HEK293 (cell line): ENCODE data around the gene EPM2AIP1.

ENCODE experiments used
- CTCF ChIA-PET: fragments of 350-600 bp; formaldehyde crosslinking; extraction: SDS; loops from one replicate; lab custom pipeline; 2021; ENCODE audit warnings: antibody characterized with exemption; lab: Yijun Ruan, JAX
- POLR2A ChIA-PET: fragments of 300-600 bp; formaldehyde crosslinking; extraction: SDS; loops from one replicate; lab custom pipeline; 2020; ENCODE audit warnings: antibody characterized with exemption, inconsistent platforms; lab: Yijun Ruan, JAX
- H3K27ac ChIP-seq: fragments of 200-500 bp; sonication (Bioruptor generic); 2 replicates; pipeline ENCODE4 v1.5.1; 2014; ENCODE audit warnings: low read depth, low read length, control low read depth, inconsistent platforms; ENCODE audit errors: extremely low read depth
- H3K36me3 ChIP-seq, 2 experiments: fragments of 200-500 bp in 1 of 2; sonication (Bioruptor generic) in 1 of 2; 1 replicate in 1 of 2; 2 replicates in 1 of 2; pipeline ENCODE4 v1.5.1; 2014 to 2017; ENCODE audit warnings: inconsistent platforms in 2 of 2, low read length in 2 of 2; ENCODE audit not compliant: control insufficient read depth in 2 of 2, insufficient read depth in 1 of 2
- H3K4me1 ChIP-seq: fragments of 200-500 bp; sonication (Bioruptor generic); 2 replicates; pipeline ENCODE4 v1.5.1; 2014; ENCODE audit warnings: mild to moderate bottlenecking, low read length, inconsistent platforms; ENCODE audit not compliant: control insufficient read depth, insufficient read depth
- H3K4me3 ChIP-seq: 2 replicates; pipeline ENCODE4 v1.5.1; 2011; ENCODE audit warnings: low read depth, mild to moderate bottlenecking, control low read depth, low read length, moderate library complexity
- H3K9me3 ChIP-seq: fragments of 200-500 bp; sonication (Bioruptor generic); 2 replicates; pipeline ENCODE4 v1.5.1; 2014; ENCODE audit warnings: low read depth, low read length, inconsistent platforms; ENCODE audit not compliant: control insufficient read depth, insufficient read depth
- KLF1 ChIP-seq: fragments of 450-650 bp; formaldehyde crosslinking; IDR thresholded peaks from 2 replicates; pipeline ENCODE4 v1.5.1; 2016; ENCODE audit warnings: missing biosample characterization, missing genetic modification characterization
- KLF16 ChIP-seq: fragments of 450-650 bp; formaldehyde crosslinking; IDR thresholded peaks from 2 replicates; pipeline ENCODE4 v1.5.1; 2017; ENCODE audit warnings: missing biosample characterization, missing genetic modification characterization
- OSR2 ChIP-seq: fragments of 450-650 bp; formaldehyde crosslinking; IDR thresholded peaks from 2 replicates; pipeline ENCODE4 v1.5.1; 2016; ENCODE audit warnings: missing biosample characterization, missing genetic modification characterization
- SCRT2 ChIP-seq: fragments of 450-650 bp; formaldehyde crosslinking; IDR thresholded peaks from 2 replicates; pipeline ENCODE4 v1.5.1; 2016; ENCODE audit warnings: missing biosample characterization, missing genetic modification characterization
- SETDB1 ChIP-seq: IDR thresholded peaks from one replicate; pipeline ENCODE4 v1.6.1; 2017; ENCODE audit warnings: mild to moderate bottlenecking, low read length, moderate library complexity, mixed read lengths; ENCODE audit not compliant: insufficient read length
- ZNF132 ChIP-seq: fragments of 450-650 bp; formaldehyde crosslinking; IDR thresholded peaks from 2 replicates; pipeline ENCODE4 v1.5.1; 2017; ENCODE audit warnings: missing biosample characterization, missing genetic modification characterization, borderline replicate concordance
- ZNF146 ChIP-seq: fragments of 450-650 bp; formaldehyde crosslinking; IDR thresholded peaks from 2 replicates; pipeline ENCODE4 v1.5.1; 2016; ENCODE audit warnings: missing biosample characterization, missing genetic modification characterization
- ZNF16 ChIP-seq: fragments of 450-650 bp; formaldehyde crosslinking; IDR thresholded peaks from 2 replicates; pipeline ENCODE4 v1.5.1; 2016; ENCODE audit warnings: low read depth, missing biosample characterization, missing genetic modification characterization
- ZNF23 ChIP-seq: fragments of 450-650 bp; formaldehyde crosslinking; IDR thresholded peaks from 2 replicates; pipeline ENCODE4 v1.5.1; 2016; ENCODE audit warnings: missing biosample characterization, missing genetic modification characterization, borderline replicate concordance
- ZNF239 ChIP-seq: fragments of 450-650 bp; formaldehyde crosslinking; IDR thresholded peaks from 2 replicates; pipeline ENCODE4 v1.5.1; 2016; ENCODE audit warnings: missing biosample characterization, missing genetic modification characterization
- ZNF335 ChIP-seq: fragments of 450-650 bp; formaldehyde crosslinking; conservative IDR thresholded peaks from 2 replicates; pipeline ENCODE4 v1.5.1; 2016; ENCODE audit warnings: missing biosample characterization, missing genetic modification characterization
- ZNF416 ChIP-seq: fragments of 450-650 bp; formaldehyde crosslinking; IDR thresholded peaks from 2 replicates; pipeline ENCODE4 v1.5.1; 2016; ENCODE audit warnings: missing biosample characterization, missing genetic modification characterization
- ZNF473 ChIP-seq: fragments of 450-650 bp; formaldehyde crosslinking; IDR thresholded peaks from 2 replicates; pipeline ENCODE4 v1.5.1; 2017; ENCODE audit warnings: missing biosample characterization, missing genetic modification characterization
- ZNF701 ChIP-seq: fragments of 450-650 bp; formaldehyde crosslinking; IDR thresholded peaks from 2 replicates; pipeline ENCODE4 v1.5.1; 2016; ENCODE audit warnings: missing biosample characterization, missing genetic modification characterization
- ZNF776 ChIP-seq: fragments of 450-650 bp; formaldehyde crosslinking; IDR thresholded peaks from 2 replicates; pipeline ENCODE4 v1.5.0; 2017; ENCODE audit warnings: missing biosample characterization, missing genetic modification characterization, borderline replicate concordance
- ZNF791 ChIP-seq: fragments of 450-650 bp; formaldehyde crosslinking; IDR thresholded peaks from 2 replicates; pipeline ENCODE4 v1.5.1; 2016; ENCODE audit warnings: missing biosample characterization, missing genetic modification characterization
- TF ChIP-seq, protein P1 (sequence below): fragments of 450-650 bp; formaldehyde crosslinking; IDR thresholded peaks from 2 replicates; pipeline ENCODE4 v1.5.0; 2017; ENCODE audit warnings: missing biosample characterization, missing genetic modification characterization, borderline replicate concordance
- TF ChIP-seq, protein P2 (sequence below): fragments of 450-650 bp; formaldehyde crosslinking; IDR thresholded peaks from 2 replicates; pipeline ENCODE4 v1.5.1; 2016; ENCODE audit warnings: missing biosample characterization, missing genetic modification characterization
- TF ChIP-seq, protein P3 (sequence below): fragments of 450-650 bp; formaldehyde crosslinking; optimal IDR thresholded peaks from 2 replicates; pipeline ENCODE3; 2016; ENCODE audit warnings: missing biosample characterization, mild to moderate bottlenecking, missing genetic modification characterization

EPM2AIP1 gene

DNA sequence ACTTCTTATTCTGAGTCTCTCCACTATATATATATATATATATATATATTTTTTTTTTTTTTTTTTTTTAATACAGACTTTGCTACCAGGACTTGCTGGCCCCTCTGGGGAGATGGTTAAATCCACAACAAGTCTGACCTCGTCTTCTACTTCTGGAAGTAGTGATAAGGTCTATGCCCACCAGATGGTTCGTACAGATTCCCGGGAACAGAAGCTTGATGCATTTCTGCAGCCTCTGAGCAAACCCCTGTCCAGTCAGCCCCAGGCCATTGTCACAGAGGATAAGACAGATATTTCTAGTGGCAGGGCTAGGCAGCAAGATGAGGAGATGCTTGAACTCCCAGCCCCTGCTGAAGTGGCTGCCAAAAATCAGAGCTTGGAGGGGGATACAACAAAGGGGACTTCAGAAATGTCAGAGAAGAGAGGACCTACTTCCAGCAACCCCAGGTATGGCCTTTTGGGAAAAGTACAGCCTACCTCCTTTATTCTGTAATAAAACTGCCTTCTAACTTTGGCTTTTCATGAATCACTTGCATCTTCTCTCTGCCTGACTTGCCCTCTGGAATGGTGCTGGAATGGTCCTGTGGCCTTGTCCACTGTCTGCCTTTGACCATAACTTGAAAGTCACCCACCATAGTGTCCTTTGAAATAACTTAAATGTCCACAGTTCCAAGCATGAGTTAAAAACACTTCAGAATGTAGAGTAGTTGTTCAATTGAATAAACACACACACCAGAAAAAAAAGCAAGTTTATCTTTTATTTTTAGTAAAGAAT, 32.8 kb upstream of the EPM2AIP1 start:
- Histone ChIP-seq H3K36me3 (peaks cover 4 to 94% of the 10 kb centered on the region in 2 experiments; a peak in 2 of 3 replicates), H3K27ac (no peak overlapping the region), H3K4me3 (no peak overlapping the region), H3K9me3 (no peaks in the 10 kb centered on the region), H3K4me1 (no peaks in the 10 kb centered on the region)
- TF ChIP-seq ZNF16 (tag by site-specific recombination) (no peak), OSR2 (tag by site-specific recombination) (no peak), ZNF132 (no peak), ZNF146 (no peak), KLF16 (no peak), SETDB1 (no peak), ZNF701 (tag by site-specific recombination) (no peak), ZNF791 (tag by site-specific recombination) (no peak), KLF1 (tag by site-specific recombination) (no peak), ZNF335 (no peak), SCRT2 (no peak), ZNF239 (tag by site-specific recombination) (no peak), ZNF23 (tag by site-specific recombination) (no peak), ZNF416 (tag by site-specific recombination) (no peak), ZNF473 (tag by site-specific recombination) (no peak)
- TF ChIP-seq, protein P1, sequence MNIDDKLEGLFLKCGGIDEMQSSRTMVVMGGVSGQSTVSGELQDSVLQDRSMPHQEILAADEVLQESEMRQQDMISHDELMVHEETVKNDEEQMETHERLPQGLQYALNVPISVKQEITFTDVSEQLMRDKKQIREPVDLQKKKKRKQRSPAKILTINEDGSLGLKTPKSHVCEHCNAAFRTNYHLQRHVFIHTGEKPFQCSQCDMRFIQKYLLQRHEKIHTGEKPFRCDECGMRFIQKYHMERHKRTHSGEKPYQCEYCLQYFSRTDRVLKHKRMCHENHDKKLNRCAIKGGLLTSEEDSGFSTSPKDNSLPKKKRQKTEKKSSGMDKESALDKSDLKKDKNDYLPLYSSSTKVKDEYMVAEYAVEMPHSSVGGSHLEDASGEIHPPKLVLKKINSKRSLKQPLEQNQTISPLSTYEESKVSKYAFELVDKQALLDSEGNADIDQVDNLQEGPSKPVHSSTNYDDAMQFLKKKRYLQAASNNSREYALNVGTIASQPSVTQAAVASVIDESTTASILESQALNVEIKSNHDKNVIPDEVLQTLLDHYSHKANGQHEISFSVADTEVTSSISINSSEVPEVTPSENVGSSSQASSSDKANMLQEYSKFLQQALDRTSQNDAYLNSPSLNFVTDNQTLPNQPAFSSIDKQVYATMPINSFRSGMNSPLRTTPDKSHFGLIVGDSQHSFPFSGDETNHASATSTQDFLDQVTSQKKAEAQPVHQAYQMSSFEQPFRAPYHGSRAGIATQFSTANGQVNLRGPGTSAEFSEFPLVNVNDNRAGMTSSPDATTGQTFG: no peak
- TF ChIP-seq, protein P2, sequence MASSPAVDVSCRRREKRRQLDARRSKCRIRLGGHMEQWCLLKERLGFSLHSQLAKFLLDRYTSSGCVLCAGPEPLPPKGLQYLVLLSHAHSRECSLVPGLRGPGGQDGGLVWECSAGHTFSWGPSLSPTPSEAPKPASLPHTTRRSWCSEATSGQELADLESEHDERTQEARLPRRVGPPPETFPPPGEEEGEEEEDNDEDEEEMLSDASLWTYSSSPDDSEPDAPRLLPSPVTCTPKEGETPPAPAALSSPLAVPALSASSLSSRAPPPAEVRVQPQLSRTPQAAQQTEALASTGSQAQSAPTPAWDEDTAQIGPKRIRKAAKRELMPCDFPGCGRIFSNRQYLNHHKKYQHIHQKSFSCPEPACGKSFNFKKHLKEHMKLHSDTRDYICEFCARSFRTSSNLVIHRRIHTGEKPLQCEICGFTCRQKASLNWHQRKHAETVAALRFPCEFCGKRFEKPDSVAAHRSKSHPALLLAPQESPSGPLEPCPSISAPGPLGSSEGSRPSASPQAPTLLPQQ (tag by site-specific recombination): no peak
- ChIA-PET CTCF (no interaction called here), POLR2A (no interaction called here)

DNA sequence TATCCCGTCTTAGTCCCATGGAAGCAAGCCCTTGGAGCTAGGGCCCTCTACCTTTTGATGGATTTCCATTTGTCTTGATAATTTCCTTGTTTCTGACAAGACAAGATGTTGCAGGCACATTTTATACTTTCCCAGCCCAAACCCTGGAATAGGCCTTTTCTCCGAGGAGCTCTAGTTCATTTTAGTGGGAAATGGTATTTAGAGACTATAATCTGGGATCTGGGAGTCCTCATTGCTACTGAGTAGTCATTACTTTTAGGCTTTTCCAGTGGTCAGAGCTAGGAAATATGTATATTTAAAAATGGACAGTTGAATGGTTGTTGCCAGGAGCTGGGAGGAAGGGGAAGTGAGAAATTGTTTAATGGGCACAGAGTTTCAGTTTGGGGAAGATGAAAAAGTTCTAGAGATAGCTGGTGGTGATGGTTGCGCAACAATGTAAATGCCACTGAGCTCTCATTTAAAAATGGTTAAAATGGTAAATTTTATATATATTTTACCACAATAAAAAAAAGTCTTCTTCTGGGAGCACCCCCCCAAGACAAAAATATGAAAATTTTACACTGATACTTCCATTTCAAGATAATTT, 32.0 kb upstream of the EPM2AIP1 start:
- Histone ChIP-seq H3K27ac (no peak overlapping the region), H3K4me3 (no peak overlapping the region), H3K36me3 (peaks cover 4 to 94% of the 10 kb centered on the region in 2 experiments; a peak in 2 of 3 replicates), H3K4me1 (no peaks in the 10 kb centered on the region), H3K9me3 (no peaks in the 10 kb centered on the region)
- ChIA-PET CTCF (interaction anchor here (0.7 to 1.7 kb wide), 7 partner anchors 18 to 225 kb away, joined by 3 to 10 read pairs (median 3); partner anchors contain the start of genes EPM2AIP1 and MLH1), POLR2A (no interaction called here)
- TF ChIP-seq ZNF776: no peak
- TF ChIP-seq, protein P3, sequence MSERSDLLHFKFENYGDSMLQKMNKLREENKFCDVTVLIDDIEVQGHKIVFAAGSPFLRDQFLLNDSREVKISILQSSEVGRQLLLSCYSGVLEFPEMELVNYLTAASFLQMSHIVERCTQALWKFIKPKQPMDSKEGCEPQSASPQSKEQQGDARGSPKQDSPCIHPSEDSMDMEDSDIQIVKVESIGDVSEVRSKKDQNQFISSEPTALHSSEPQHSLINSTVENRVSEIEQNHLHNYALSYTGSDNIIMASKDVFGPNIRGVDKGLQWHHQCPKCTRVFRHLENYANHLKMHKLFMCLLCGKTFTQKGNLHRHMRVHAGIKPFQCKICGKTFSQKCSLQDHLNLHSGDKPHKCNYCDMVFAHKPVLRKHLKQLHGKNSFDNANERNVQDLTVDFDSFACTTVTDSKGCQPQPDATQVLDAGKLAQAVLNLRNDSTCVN (tag by site-specific recombination): no peak
